ENCODE measurements around the gene COX4I1. TPM values are rescaled to one million over a fixed set of nuclear protein-coding genes. Genes with fewer than 3 reads are reported as not detected.

COX4I1 gene
- total and polyA plus RNA-seq, 9 of the 15 experiments (the other 6 are each of a cell fraction or from before 2014, with no cell fraction given) = 651 to 2,356 (median 1,032) TPM

DNA sequence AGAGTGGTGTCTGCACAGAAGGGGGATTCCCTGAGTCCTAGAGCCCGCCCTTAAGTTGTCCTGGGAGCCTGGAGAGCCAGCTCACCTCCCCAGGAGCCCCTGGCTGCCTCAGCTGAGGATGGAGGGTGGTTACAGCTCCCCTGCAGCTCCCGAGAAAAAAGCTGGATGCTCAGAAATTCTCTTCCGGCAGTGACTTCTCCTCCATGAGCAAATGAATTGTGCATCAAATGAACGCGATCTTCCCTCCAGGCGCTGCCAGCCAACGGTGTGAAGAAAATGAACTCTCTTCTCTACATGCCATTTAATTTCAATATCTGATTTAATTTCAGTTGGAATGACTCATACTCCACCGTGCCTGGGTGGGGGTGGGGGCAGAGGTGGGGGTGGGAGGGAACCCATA is 34.3 kb upstream of the COX4I1 start:
- WGBS (ENCODE audit: insufficient coverage, low coverage, missing lambda C conversion rate) = 30% methylated on average over 8 of the region's 8 CpGs
- Histone ChIP-seq H3K4me3 (no peak overlapping the region), H3K27ac (ENCODE audit: extremely low read depth, low read depth, low read length) (no peak overlapping the region), H3K36me3 (ENCODE audit: control insufficient read depth, insufficient read depth, low read length) (no peaks in the 10 kb centered on the region), H3K9me3 (replicated peaks; ENCODE audit: control insufficient read depth, insufficient read depth, low read depth, low read length) (no peaks in the 10 kb centered on the region), H3K9me1 (ENCODE audit: control insufficient read depth, insufficient read depth, low read length) (no peaks in the 10 kb centered on the region), H3K9ac (ENCODE audit: insufficient read depth in 1 of 2, low read depth in 2 of 2, low read length in 2 of 2) (no peak overlapping the region), H3K4me2 (ENCODE audit: insufficient read depth, low read length) (no peak overlapping the region), H3K4me1 (replicated peaks in 1 of 2; ENCODE audit: control insufficient read depth in 2 of 2, insufficient read depth in 2 of 2, low read length in 2 of 2) (peaks cover 0 to 8% of the 10 kb centered on the region in 2 experiments; a peak in 3 of 5 replicates), H2AFZ (ENCODE audit: low read depth, low read length) (no peak overlapping the region), H4K20me1 (replicated peaks; ENCODE audit: control insufficient read depth, insufficient read depth, low read length) (no peaks in the 10 kb centered on the region), H3K27me3 (ENCODE audit: control insufficient read depth in 2 of 2, insufficient read depth in 2 of 2, low read length in 2 of 2) (peaks cover 27 to 50% of the 10 kb centered on the region in 2 experiments), H3K79me2 (ENCODE audit: control insufficient read depth, insufficient read depth, low read length) (no peaks in the 10 kb centered on the region)
- intact Hi-C loops (cut with micrococcal nuclease) = no loop called here
- TF ChIP-seq LARP7 (IDR thresholded peaks at IDR 0.05) (no peak), PCBP2 (IDR thresholded peaks at IDR 0.05; ENCODE audit: low read depth, low read length, poor library complexity, severe bottlenecking) (no peak), CBX3 (IDR thresholded peaks at IDR 0.05; ENCODE audit: borderline replicate concordance in 1 of 2, low read length in 2 of 2) (no peak), JUN (IDR thresholded peaks at IDR 0.05; ENCODE audit: borderline replicate concordance, low read depth, low read length) (no peak), JUN (CRISPR knock-in tag; IDR thresholded peaks at IDR 0.05; ENCODE audit: borderline replicate concordance) (no peak), TBL1XR1 (IDR thresholded peaks at IDR 0.05; ENCODE audit: low read length in 2 of 2) (no peak), USF1 (CRISPR knock-in tag; IDR thresholded peaks at IDR 0.05) (no peak), E2F1 (CRISPR knock-in tag; IDR thresholded peaks at IDR 0.05) (no peak)
- TF ChIP-seq, protein P1, sequence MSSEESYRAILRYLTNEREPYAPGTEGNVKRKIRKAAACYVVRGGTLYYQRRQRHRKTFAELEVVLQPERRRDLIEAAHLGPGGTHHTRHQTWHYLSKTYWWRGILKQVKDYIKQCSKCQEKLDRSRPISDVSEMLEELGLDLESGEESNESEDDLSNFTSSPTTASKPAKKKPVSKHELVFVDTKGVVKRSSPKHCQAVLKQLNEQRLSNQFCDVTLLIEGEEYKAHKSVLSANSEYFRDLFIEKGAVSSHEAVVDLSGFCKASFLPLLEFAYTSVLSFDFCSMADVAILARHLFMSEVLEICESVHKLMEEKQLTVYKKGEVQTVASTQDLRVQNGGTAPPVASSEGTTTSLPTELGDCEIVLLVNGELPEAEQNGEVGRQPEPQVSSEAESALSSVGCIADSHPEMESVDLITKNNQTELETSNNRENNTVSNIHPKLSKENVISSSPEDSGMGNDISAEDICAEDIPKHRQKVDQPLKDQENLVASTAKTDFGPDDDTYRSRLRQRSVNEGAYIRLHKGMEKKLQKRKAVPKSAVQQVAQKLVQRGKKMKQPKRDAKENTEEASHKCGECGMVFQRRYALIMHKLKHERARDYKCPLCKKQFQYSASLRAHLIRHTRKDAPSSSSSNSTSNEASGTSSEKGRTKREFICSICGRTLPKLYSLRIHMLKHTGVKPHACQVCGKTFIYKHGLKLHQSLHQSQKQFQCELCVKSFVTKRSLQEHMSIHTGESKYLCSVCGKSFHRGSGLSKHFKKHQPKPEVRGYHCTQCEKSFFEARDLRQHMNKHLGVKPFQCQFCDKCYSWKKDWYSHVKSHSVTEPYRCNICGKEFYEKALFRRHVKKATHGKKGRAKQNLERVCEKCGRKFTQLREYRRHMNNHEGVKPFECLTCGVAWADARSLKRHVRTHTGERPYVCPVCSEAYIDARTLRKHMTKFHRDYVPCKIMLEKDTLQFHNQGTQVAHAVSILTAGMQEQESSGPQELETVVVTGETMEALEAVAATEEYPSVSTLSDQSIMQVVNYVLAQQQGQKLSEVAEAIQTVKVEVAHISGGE (CRISPR knock-in tag; IDR thresholded peaks at IDR 0.05) = no peak
- no peak for FAIRE-seq
- no peak for ATAC-seq
- CTCF ChIA-PET (ENCODE audit: low intra/inter-chr PET ratio) = no interaction called here
- in situ Hi-C loops (cut with MboI) = no loop called here
- POLR2A ChIA-PET = interaction anchor here (1.0 kb wide), 1 partner anchor 27 kb away, joined by 4 read pairs; no protein-coding TSS in a partner anchor
- BruUV-seq (replicated peaks) = no TSS peak
- no peak for DNase-seq (ENCODE audit: extremely low read depth in 1 of 4, low spot score in 3 of 4)
